ENCODE results near the gene RAB17. TPM values are rescaled to one million over a fixed set of nuclear protein-coding genes. Genes with fewer than 3 reads are reported as not detected.

Gene RAB17
- total and polyA plus RNA-seq, 4 donors, result 19.3 to 73.3 (median 46.4) TPM

GRCh38 chr2:237600205-237600846, 9.8 kb upstream of the RAB17 start:
- WGBS, 2 donors, result 50 to 70% methylated on average over 16 of the region's 16 CpGs
- peaks cover 0 to 2% (median 0%) of the 10 kb centered on the region in 4 donors for H3K9me3 ChIP-seq (ENCODE audit: control insufficient read depth in 4 of 4, insufficient read depth in 3 of 4, low read length in 3 of 4)
- peak overlapping the region; percentile 7 to 75 for H3K27ac ChIP-seq (ENCODE audit: low read depth in 1 of 2, low read length in 1 of 2)
- peak; percentile 47 for ATAC-seq (ENCODE audit: insufficient read depth, low FRiP score)
- H3K36me3 ChIP-seq (ENCODE audit: control insufficient read depth in 4 of 4, insufficient read depth in 4 of 4, low read length in 4 of 4), result no peaks in the 10 kb centered on the region
- peaks cover 3 to 14% (median 5%) of the 10 kb centered on the region in 5 donors for H3K4me1 ChIP-seq (ENCODE audit: control insufficient read depth in 5 of 5, insufficient read depth in 5 of 5, low read length in 5 of 5)
- no peak for TF ChIP-seq CTCF (IDR thresholded peaks at IDR 0.05; ENCODE audit: control extremely low read depth, extremely low read depth)
- peak overlapping the region in 1 of 2 donors; percentile 47 for H3K9ac ChIP-seq (ENCODE audit: insufficient read depth in 1 of 2, low read length in 2 of 2)
- H3K4me3 ChIP-seq, result no peak overlapping the region
- peak; percentile 65 to 85 (median 78) for DNase-seq
- no peaks in the 10 kb centered on the region for H3K27me3 ChIP-seq (ENCODE audit: control insufficient read depth in 3 of 3, insufficient read depth in 3 of 3, low read length in 2 of 3)

GRCh38 chr2:237599465-237600110, 9.1 kb upstream of the RAB17 start:
- DNase-seq (no peak), ATAC-seq (ENCODE audit: insufficient read depth, low FRiP score) (no peak)
- H3K9me3 ChIP-seq (ENCODE audit: control insufficient read depth in 4 of 4, insufficient read depth in 3 of 4, low read length in 3 of 4), result no peaks in the 10 kb centered on the region
- peaks cover 3 to 15% (median 7%) of the 10 kb centered on the region in 5 donors for H3K4me1 ChIP-seq (ENCODE audit: control insufficient read depth in 5 of 5, insufficient read depth in 5 of 5, low read length in 5 of 5)
- 76 to 85% methylated on average over 9 of the region's 9 CpGs for WGBS, 2 donors
- peak overlapping the region; percentile 49 to 75 for H3K27ac ChIP-seq (ENCODE audit: low read depth in 1 of 2, low read length in 1 of 2)
- H3K9ac ChIP-seq (ENCODE audit: insufficient read depth in 1 of 2, low read length in 2 of 2), result no peak overlapping the region
- H3K36me3 ChIP-seq (ENCODE audit: control insufficient read depth in 4 of 4, insufficient read depth in 4 of 4, low read length in 4 of 4), result no peaks in the 10 kb centered on the region
- no peaks in the 10 kb centered on the region for H3K27me3 ChIP-seq (ENCODE audit: control insufficient read depth in 3 of 3, insufficient read depth in 3 of 3, low read length in 2 of 3)
- no peak overlapping the region for H3K4me3 ChIP-seq
- no peak for TF ChIP-seq CTCF (IDR thresholded peaks at IDR 0.05; ENCODE audit: control extremely low read depth, extremely low read depth)

GRCh38 chr2:237598468-237599208, 8.1 kb upstream of the RAB17 start:
- H3K4me3 ChIP-seq, result no peak overlapping the region
- no peak for TF ChIP-seq CTCF (IDR thresholded peaks at IDR 0.05; ENCODE audit: control extremely low read depth, extremely low read depth)
- no peak for ATAC-seq (ENCODE audit: insufficient read depth, low FRiP score)
- no peaks in the 10 kb centered on the region for H3K9me3 ChIP-seq (ENCODE audit: control insufficient read depth in 4 of 4, insufficient read depth in 3 of 4, low read length in 3 of 4)
- peaks cover 3 to 15% (median 9%) of the 10 kb centered on the region in 5 donors for H3K4me1 ChIP-seq (ENCODE audit: control insufficient read depth in 5 of 5, insufficient read depth in 5 of 5, low read length in 5 of 5)
- WGBS, 2 donors, result 83 to 95% methylated on average over 14 of the region's 14 CpGs
- no peaks in the 10 kb centered on the region for H3K36me3 ChIP-seq (ENCODE audit: control insufficient read depth in 4 of 4, insufficient read depth in 4 of 4, low read length in 4 of 4)
- no peak overlapping the region for H3K9ac ChIP-seq (ENCODE audit: insufficient read depth in 1 of 2, low read length in 2 of 2)
- no peak for DNase-seq
- H3K27ac ChIP-seq (ENCODE audit: low read depth in 1 of 2, low read length in 1 of 2), result no peak overlapping the region
- H3K27me3 ChIP-seq (ENCODE audit: control insufficient read depth in 3 of 3, insufficient read depth in 3 of 3, low read length in 2 of 3), result no peaks in the 10 kb centered on the region

All from lung (tissue), 12 donors.